ENCODE data around the gene TRPV6. TPM values are rescaled to one million over a fixed set of nuclear protein-coding genes. Genes with fewer than 3 reads are reported as not detected.

TRPV6 gene
- total RNA-seq, 1 experiment from 2014 or later = not detected

GRCh38 chr7:142883571-142884285 is 1.8 kb downstream of the TRPV6 start:
- DNase-seq (ENCODE audit: low read depth) = no peak

DNA sequence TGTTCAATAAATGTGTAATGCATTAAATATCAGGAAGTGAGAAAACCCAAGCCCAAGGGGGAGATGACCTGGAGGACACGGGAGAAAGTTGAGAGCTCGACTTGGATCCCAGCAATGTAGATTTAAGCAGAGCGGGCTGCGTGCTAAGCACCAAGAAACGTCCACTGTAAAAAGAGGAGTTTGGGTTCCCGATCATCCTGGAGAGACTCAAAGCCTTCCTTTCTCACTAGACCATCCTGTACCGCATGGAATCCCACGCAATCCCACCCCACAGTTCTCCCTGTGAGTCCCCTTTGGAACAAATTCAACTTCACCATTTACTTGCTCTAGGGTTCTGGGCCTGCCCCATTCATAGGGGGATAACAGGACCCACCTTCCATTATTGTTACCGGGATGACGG is 2.4 kb downstream of the TRPV6 start:
- no peak for DNase-seq (ENCODE audit: low read depth)

DNA sequence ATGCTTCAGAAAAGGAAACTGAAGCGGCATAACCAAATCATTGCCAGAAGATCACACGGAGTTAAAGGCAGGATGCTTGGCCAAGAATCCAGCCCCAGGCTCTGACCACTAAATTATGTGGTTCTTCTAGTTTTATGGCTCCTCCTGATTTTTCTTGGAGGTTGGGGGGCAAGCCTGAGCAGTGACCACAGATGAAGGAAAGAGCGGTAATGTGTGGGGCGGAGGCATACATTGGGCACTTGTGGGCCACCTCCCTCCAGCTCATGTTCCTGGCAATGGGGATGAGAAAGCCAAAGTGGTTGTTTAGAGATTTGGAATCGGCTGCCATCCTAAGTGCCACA is 3.2 kb downstream of the TRPV6 start:
- no peak for DNase-seq (ENCODE audit: low read depth)

GRCh38 chr7:142881586-142882337 is 3.8 kb downstream of the TRPV6 start:
- DNase-seq (ENCODE audit: low read depth) = no peak

DNA sequence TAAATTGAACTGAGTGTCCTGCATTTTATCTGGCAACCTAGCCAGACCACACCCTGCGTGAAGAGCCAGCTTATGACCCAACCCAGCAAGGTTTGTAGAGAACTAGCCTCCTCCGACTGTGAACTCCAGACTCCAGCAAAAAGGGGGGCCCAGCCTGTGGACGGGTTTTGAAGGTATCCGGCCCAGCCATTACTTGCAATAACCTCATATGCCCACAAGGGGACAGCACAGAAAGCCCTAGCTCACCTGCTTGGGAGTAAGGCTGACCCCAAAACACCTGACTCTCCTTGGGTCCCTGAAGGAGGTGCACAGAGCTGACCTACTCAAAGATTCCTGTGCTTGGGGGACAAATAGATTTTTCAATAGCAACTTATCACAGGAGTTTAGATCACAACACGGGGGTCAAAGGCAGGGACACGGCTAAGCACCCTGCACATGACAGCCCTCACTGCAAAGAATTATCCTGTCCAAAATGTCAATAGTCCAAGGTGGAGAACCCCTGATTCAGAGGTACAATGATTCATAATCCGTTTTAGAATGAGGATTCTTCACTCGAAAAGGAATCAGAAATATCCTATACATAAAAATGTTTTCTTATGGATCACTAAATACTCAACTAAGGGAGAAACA is 4.6 kb downstream of the TRPV6 start:
- DNase-seq (ENCODE audit: low read depth) = peak; percentile 22

DNA sequence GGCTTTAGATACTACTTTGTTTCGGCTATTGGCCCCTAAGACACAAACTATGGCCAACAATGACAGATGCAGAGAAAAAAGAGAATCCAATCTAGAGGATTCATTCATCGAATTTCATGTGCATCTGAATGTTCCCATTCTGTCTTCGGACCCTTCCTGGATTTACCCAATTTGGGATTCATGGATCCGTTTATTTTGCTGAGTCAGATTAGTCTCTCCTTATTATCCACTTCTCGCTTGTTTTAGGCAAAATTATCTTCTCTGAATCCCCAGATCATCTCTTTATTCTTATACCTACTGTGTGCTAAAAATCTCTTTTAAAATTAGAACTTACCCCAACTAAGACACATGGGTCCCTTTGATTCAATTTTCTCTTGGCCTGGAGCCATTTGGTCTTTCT is 6.5 kb downstream of the TRPV6 start:
- DNase-seq (ENCODE audit: low read depth) = no peak

DNA sequence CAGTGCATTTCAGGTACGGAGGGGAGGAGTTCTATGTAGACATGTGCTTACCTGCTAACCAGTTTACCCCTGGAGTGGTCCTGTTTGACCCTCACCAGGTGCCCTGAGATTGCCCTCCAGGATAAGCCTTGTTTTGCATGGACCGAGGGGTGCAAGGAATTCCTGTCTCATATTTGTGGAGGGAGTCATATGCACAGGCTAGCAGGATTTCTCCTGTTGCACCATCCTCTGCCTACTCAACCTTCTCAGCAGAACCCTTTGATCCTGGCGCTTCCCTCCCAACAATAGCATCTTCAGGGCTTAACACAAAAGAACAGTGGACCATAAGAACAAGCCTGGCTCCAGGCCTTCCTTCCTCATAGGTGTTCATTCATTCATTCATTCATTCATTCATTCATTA is 7.2 kb downstream of the TRPV6 start:
- no peak for DNase-seq (ENCODE audit: low read depth)

- DNase-seq (ENCODE audit: low read depth) = no peak
Observed at GRCh38 chr7:142876991-142877910, 8.3 kb downstream of the TRPV6 start.

- no peak for DNase-seq (ENCODE audit: low read depth)
Observed at GRCh38 chr7:142876236-142876960, 9.1 kb downstream of the TRPV6 start.

DNA sequence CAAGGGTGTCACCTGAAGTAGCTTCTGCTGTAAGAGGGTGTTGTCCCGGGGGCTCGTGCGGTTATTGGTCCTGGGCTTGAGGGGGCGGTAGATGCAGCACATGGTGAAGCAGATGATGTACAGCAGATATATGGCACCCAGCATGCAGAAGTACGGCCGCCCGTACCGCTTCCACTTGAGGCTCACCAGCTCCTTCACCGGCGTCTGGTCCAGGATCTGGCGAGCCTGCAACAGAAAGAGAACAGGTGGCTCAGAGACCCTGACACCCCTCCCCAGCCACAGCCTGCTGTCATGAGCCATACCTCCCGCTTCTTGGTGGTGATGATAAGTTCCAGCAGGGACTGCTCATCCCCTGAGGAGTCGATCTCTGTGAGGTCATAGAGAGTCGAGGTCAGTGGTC is 10.1 kb downstream of the TRPV6 start:
- DNase-seq (ENCODE audit: low read depth) = no peak

- DNase-seq (ENCODE audit: low read depth) = no peak
Observed at GRCh38 chr7:142874837-142875236, 10.7 kb downstream of the TRPV6 start.

GRCh38 chr7:142874409-142874808 is 11.1 kb downstream of the TRPV6 start:
- no peak for DNase-seq (ENCODE audit: low read depth)

- DNase-seq (ENCODE audit: low read depth) = no peak
Observed at GRCh38 chr7:142873871-142874270, 11.7 kb downstream of the TRPV6 start.

DNA sequence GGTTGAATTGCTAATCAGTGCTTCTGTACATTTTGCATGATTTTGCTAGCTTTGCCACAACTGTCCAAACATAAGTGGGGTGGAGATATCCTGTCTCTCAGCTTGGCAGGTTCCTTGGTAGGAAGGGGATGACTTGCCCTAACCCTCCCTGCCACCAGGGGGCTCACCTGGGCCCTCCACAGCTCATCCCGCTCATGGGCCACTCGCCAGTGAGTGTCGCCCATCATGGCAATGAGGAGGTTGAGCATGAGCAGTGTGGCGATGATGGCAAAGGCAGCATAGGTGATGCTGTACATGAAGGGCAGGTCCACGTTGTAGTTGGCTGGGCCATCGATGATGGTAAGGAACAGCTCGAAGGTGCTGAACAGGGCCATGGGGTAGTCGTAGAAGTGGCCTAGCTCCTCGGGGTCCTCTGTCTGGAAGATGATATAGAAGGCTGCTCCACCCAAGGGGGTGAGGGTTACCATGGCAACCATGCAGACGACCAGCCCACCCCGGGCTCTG is 12.2 kb downstream of the TRPV6 start:
- peak; percentile 19 for DNase-seq (ENCODE audit: low read depth)

- DNase-seq (ENCODE audit: low read depth) = no peak
Observed at GRCh38 chr7:142872106-142872675, 13.4 kb downstream of the TRPV6 start.

- no peak for DNase-seq (ENCODE audit: low read depth)
Observed at GRCh38 chr7:142871260-142872105, 14.1 kb downstream of the TRPV6 start.

DNA sequence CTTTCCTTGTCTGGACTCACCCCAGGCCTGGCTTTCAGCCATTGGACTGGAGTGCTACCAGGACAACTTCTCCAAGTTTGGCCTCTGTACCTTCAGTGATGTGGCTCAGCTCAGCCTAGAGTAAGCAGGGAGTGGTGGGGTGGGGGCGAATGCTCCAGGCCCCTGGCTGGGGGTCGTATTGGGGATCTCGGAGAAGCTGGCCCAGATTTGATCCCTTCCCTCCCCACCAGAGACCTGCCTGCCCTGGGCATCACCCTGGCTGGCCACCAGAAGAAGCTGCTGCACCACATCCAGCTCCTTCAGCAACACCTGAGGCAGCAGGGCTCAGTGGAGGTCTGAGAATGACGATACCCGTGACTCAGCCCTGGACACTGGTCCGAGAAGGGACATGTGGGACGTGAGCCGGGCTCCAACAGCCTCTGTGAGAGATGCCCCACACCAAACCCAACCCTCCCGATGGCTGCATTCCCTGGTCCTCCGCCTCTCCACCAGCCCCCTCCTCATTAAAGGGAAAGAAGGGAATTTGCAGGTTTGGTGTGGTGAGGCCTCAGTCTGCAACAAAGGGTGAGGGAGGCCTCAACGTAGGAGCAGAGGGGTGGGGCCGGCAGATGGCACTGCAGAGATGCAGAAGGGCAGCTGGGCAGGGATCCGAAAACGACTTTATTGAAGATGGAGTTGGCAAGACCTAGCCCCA is 14.8 kb downstream of the TRPV6 start:
- DNase-seq (ENCODE audit: low read depth) = no peak

DNA sequence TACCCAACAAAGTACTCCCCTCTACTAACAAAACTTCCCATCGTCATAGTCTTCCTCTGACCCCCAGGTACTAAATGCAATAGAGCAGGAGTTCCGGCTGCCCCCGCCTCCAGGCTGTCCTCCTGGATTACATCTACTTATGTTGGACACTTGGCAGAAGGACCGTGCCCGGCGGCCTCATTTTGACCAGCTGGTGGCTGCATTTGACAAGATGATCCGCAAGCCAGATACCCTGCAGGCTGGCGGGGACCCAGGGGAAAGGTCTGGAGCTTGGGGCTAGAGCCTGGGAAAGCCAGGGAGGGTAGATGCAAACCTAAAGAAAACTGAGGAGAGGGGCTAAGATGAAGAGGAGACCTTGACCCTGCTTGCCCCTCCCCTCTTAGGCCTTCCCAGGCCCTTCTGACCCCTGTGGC is 15.4 kb downstream of the TRPV6 start:
- no peak for DNase-seq (ENCODE audit: low read depth)

DNA sequence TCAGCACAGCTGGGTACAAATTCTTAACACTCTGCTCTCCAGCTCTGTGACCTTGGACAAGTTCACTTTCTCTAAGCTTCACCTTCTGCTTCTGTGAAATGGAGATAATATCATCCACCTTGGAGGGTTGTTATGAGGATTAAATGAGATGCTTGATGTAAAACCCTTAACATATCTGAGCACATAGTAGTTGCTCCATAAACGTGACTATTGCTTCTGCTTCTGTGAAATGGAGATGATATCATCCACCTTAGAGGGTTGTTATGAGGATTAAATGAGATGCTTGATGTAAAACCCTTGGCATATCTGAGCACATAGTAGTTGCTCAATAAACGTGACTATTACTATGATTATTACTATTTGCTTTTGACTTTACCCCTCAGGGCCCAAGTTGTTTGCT is 16.1 kb downstream of the TRPV6 start:
- no peak for DNase-seq (ENCODE audit: low read depth)
